HepG2 (cell line): ENCODE results near the gene ITGB1. TPM values are rescaled to one million over a fixed set of nuclear protein-coding genes. Genes with fewer than 3 reads are reported as not detected.

Experiments
- AGO1 ChIP-seq: fragments of 200-400 bp; formaldehyde crosslinking; IDR thresholded peaks from 2 replicates; pipeline ENCODE4 v1.6.1; 2017; ENCODE audit warnings: mild to moderate bottlenecking, low read depth, low read length, moderate library complexity; ENCODE audit not compliant: poor library complexity, severe bottlenecking
- ATF3 ChIP-seq: sonication (generic); formaldehyde crosslinking; IDR thresholded peaks from 2 replicates; pipeline ENCODE4 v1.4.0; 2020; ENCODE audit warnings: missing genetic modification reagents
- CBFB ChIP-seq: sonication (generic); formaldehyde crosslinking; IDR thresholded peaks from 2 replicates; pipeline ENCODE4 v1.4.0; 2020; ENCODE audit warnings: missing genetic modification reagents
- CCAR2 ChIP-seq: fragments of 200-400 bp; formaldehyde crosslinking; optimal IDR thresholded peaks from 2 replicates; pipeline ENCODE3; 2018; ENCODE audit warnings: low read depth, mild to moderate bottlenecking, low read length, moderate library complexity
- CSRNP1 ChIP-seq: sonication (generic); formaldehyde crosslinking; IDR thresholded peaks from 2 replicates; pipeline ENCODE4 v1.8.1; 2023; ENCODE audit warnings: mild to moderate bottlenecking, missing genetic modification reagents
- E2F5 ChIP-seq: sonication (generic); formaldehyde crosslinking; conservative IDR thresholded peaks from 2 replicates; pipeline ENCODE4 v1.4.0; 2020; ENCODE audit warnings: missing genetic modification reagents
- FOSL1 ChIP-seq: sonication (generic); formaldehyde crosslinking; IDR thresholded peaks from 2 replicates; pipeline ENCODE4 v1.9.0; 2021; ENCODE audit warnings: missing genetic modification reagents, borderline replicate concordance
- GABPA ChIP-seq, 2 experiments: IDR thresholded peaks; 2 replicates each; pipeline ENCODE4 v1.6.1; 2011 to 2016; ENCODE audit warnings: low read depth in 2 of 2, low read length in 1 of 2, missing biosample characterization in 1 of 2, missing genetic modification characterization in 1 of 2
- HCFC1 ChIP-seq: fragments of 150-350 bp; IDR thresholded peaks from 2 replicates; pipeline ENCODE4 v1.6.1; 2014; ENCODE audit warnings: low read depth, low read length
- HDAC2 ChIP-seq: sonication (generic); formaldehyde crosslinking; IDR thresholded peaks from 2 replicates; pipeline ENCODE4 v1.4.0; 2020; ENCODE audit warnings: missing genetic modification reagents
- KLF6 ChIP-seq: IDR thresholded peaks from 2 replicates; pipeline ENCODE4 v1.8.0; 2016; ENCODE audit warnings: missing biosample characterization, missing genetic modification reagents
- KLF9 ChIP-seq: IDR thresholded peaks from 2 replicates; pipeline ENCODE4 v1.6.1; 2016; ENCODE audit warnings: low read depth
- NFE2L1 ChIP-seq: sonication (generic); formaldehyde crosslinking; IDR thresholded peaks from 2 replicates; pipeline ENCODE4 v1.4.0; 2020; ENCODE audit warnings: missing genetic modification reagents, mild to moderate bottlenecking, borderline replicate concordance
- POGZ ChIP-seq: sonication (generic); formaldehyde crosslinking; IDR thresholded peaks from 2 replicates; pipeline ENCODE4 v1.4.0; 2020; ENCODE audit warnings: mild to moderate bottlenecking, missing genetic modification reagents
- RELA ChIP-seq: sonication (generic); formaldehyde crosslinking; IDR thresholded peaks from 2 replicates; pipeline ENCODE4 v1.4.0; 2020; ENCODE audit warnings: missing genetic modification reagents
- SIN3A ChIP-seq: IDR thresholded peaks from 2 replicates; pipeline ENCODE4 v1.6.1; 2011; ENCODE audit warnings: low read depth, mild to moderate bottlenecking, control low read depth, low read length, borderline replicate concordance
- SMC3 ChIP-seq: IDR thresholded peaks from 2 replicates; pipeline ENCODE4 v1.6.1; 2011; ENCODE audit warnings: low read length, improper control_type of control experiment
- SRSF1 ChIP-seq: fragments of 200-400 bp; formaldehyde crosslinking; optimal IDR thresholded peaks from 2 replicates; pipeline ENCODE3; 2017; ENCODE audit warnings: mild to moderate bottlenecking, low read depth, low read length, moderate library complexity
- THAP9 ChIP-seq: sonication (generic); formaldehyde crosslinking; IDR thresholded peaks from 2 replicates; pipeline ENCODE4; 2020; ENCODE audit warnings: missing genetic modification reagents, mild to moderate bottlenecking, borderline replicate concordance
- ZNF143 ChIP-seq: sonication (generic); formaldehyde crosslinking; IDR thresholded peaks from 2 replicates; pipeline ENCODE4 v1.4.0; 2020; ENCODE audit warnings: missing genetic modification reagents
- ZNF598 ChIP-seq: sonication (generic); formaldehyde crosslinking; IDR thresholded peaks from 2 replicates; pipeline ENCODE4 v1.5.1; 2020; ENCODE audit warnings: mild to moderate bottlenecking, missing genetic modification reagents, borderline replicate concordance
- ZNF691 ChIP-seq: sonication (generic); formaldehyde crosslinking; IDR thresholded peaks from 2 replicates; pipeline ENCODE4 v1.4.0; 2020; ENCODE audit warnings: missing genetic modification reagents, low read depth, mild to moderate bottlenecking, borderline replicate concordance
- ZSCAN22 ChIP-seq: sonication (generic); formaldehyde crosslinking; IDR thresholded peaks from 2 replicates; pipeline ENCODE4 v1.4.0; 2020; ENCODE audit warnings: mild to moderate bottlenecking, missing genetic modification reagents
- polyA plus RNA-seq, 8 experiments: library from polyadenylated mRNA; depleted of rRNA in 3 of 8; stranded (reverse) in 7 of 8; unstranded in 1 of 8; fragments of >200 nt; fragmentation: Illumina TruSeq in 4 of 8; extraction: Trizol in 4 of 8; gene quantifications; 2 replicates each; pipeline versions ENCODE4 v1.2.1 to v1.2.3, GENCODE V29; 2011 to 2016; ENCODE audit warnings: low read depth in 4 of 8, missing spikeins in 1 of 8, mixed read lengths in 1 of 8; ENCODE audit not compliant: insufficient read depth in 1 of 8
- total RNA-seq, 5 experiments: library from RNA; depleted of rRNA; stranded (reverse); fragments of >200 nt; fragmentation: Illumina TruSeq; extraction: Trizol; gene quantifications; 2 replicates each; pipeline ENCODE4 v1.2.3, GENCODE V29; 2016; ENCODE audit warnings: low read depth in 1 of 5

The ITGB1 gene
- total and polyA plus RNA-seq, 2 of the 13 experiments (the other 11 are each of a cell fraction or from before 2014, with no cell fraction given): 190 to 204 TPM

GRCh38 chr10:32982911-32983909 lies 25.2 kb upstream of the ITGB1 start (continued):
- TF ChIP-seq RELA (no peak), ZNF598 (CRISPR knock-in tag) (no peak), AGO1 (no peak), ZNF143 (CRISPR knock-in tag) (no peak), KLF9 (no peak), SIN3A (peak; percentile 48; the same call in 1 of the 2 replicates), CBFB (CRISPR knock-in tag) (no peak), GABPA (IDR thresholded peaks at IDR 0.05; ENCODE audit: low read depth, low read length) (no peak), GABPA (CRISPR knock-in tag; IDR thresholded peaks at IDR 0.05; ENCODE audit: low read depth) (no peak), HCFC1 (no peak), ZNF691 (CRISPR knock-in tag) (no peak), CCAR2 (no peak), SRSF1 (no peak), ATF3 (CRISPR knock-in tag) (no peak), ZSCAN22 (no peak), CSRNP1 (CRISPR knock-in tag) (no peak), NFE2L1 (no peak), THAP9 (CRISPR knock-in tag) (no peak), KLF6 (CRISPR knock-in tag) (no peak), FOSL1 (CRISPR knock-in tag) (no peak), POGZ (CRISPR knock-in tag) (peak; percentile 54; the same call in 1 of the 2 replicates), SMC3 (no peak), HDAC2 (CRISPR knock-in tag) (peak; percentile 77), E2F5 (no peak)
